NOMO-1 (cell line): Measurements from ENCODE around the gene RNASE13.

ENCODE experiments used
- DNase-seq, 2 experiments: peaks; one replicate each; lab custom pipeline; 2025; ENCODE audit not compliant: unreplicated experiment in 2 of 2; lab: John Stamatoyannopoulos, UW

The RNASE13 gene

DNA sequence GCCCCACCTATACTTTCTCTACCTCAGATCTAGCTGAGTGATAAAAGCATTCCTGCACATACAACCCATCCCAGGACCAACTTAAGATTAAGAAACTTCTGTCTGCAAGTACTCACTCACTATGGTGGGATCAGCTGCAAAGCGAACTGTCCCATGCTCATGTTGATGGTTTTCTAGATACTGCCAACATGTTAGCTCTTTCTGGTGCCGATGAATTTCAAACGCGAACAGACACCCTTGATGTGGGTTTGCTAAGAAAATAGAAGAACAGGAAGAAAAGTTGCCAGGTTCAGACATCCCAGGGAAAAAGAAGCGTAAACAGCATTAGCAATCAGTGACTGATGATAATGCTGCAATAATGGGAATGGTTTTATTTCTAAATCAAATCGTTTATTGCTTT lies 37.0 kb downstream of the RNASE13 start:
- no peak for DNase-seq

DNA sequence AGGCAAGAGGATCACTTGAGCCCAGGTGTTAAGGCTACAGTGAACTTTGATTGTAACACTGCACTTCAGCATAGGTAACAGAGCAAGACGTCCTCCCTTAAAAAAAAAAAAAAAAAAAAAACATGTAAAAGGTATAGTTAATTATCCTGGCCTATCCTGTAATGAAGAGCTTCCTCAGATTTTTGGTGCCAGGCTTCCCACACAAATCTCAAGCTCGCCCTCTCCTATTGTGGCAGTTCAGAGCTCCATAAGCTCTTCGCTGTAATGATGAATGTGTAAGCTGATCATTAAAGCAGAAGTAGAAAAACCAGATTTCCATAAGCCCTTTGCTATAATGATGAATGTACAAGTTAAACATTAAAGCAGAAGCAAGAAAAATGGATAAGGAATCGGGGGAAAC lies 37.5 kb downstream of the RNASE13 start:
- no peak for DNase-seq

DNA sequence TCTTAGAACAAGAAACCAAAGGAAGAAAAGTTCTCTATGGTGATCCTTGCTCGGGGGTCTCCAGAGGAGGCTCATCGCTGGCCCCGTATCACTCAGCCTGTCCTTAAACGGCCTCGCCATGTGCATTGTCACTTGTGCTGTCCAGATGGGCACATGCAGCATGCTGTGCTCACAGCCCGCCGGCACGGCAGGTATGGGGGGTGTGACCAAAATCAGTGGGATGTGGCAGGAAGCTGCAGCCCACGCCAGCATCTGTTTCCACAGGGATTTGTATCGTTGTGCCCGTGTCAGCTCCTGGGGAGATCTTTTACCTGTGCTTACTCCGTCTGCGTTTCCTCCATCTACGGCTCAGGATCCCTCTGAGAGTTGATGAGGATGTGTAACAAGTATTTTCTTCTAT lies 38.1 kb downstream of the RNASE13 start:
- no peak for DNase-seq

DNA sequence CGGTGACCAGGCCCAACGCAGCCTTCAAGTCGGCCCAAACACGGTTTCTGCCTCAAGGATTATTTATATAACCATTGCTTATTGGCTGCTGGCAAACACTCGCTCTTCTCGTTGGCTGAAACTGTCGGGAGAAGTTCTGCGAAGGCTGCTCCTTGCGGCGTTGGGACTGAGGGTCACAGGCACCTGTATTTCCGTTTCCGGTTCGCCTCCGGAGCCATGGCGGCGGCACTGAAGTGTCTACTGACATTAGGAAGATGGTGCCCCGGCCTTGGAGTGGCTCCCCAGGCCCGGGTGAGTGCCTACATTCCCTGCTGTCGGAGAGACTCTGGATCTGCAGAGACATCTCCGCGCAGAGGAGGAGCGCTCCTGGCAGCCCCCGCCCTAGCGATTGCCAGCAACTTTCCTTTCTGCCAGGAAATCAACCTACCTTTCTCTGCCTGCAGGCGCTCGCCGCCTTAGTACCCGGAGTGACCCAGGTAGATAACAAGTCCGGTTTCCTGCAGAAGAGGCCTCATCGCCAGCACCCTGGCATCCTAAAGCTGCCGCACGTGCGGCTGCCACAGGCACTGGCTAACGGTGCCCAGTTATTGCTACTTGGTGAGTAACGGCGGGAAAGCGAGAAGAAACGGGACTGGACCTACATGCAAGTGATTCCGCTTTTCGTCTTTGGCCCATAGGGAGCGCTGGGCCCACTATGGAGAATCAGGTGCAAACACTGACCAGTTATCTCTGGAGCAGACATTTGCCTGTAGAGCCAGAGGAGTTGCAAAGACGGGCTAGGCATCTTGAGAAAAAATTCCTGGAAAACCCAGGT lies 44.6 kb downstream of the RNASE13 start, which contains the start of gene METTL17:
METTL17 (plus strand) TSS at position 194 of the 814 bp plus-strand sequence; CDS start at position 217, 23 bp downstream.
- peak; percentile 97 to 98 for DNase-seq

DNA sequence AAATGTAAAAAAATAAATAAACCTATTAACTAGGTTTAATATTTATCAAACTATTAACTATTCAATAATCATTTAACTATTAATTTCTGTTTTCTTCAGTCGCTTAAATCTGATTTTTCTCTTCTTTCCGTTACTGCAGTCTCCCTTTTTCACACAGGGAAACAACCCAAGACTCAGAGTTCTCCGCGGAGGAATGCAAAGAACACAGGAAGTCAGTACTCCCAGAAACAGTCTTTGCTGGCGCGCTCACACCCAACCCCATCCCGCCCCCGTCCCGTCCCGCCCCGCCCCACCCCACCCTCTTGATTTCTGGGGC lies 45.2 kb downstream of the RNASE13 start:
- no peak for DNase-seq

DNA sequence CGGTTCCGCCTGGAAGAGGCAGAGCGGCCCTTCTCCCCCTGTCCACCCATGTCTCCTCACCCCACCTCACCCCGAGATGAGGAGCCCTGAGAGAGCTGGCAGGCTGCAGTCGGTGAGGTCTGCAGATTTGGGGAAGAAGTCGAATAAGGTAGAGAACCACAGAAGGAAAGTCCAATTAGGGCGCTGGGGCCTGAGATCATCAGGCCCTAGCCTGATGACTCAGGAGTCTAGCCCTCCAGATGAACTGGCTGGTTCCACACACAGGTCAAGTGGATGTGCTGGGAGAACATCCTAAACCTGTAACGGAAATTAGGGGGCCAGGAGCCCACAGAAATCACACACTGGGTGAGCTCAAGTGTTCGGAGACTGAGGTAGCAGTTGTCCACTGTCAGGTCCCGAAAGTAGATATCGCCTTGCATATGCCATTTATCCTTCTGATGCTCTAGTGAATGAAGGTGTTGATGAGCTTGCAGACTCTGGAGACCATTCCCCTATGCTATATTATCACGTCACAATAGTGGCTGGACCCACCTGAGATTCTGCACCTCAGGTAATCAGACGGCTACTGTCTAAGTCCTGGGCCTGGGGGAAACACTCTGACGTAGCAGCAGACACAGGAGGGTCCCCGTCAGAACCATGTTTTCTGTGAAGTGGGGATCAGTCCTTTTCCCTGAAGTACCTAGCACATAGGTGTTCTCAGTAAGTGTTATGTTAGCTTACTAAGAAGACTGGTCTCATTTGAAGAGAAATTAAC lies 45.7 kb downstream of the RNASE13 start:
- DNase-seq: peak; percentile 67 to 72

DNA sequence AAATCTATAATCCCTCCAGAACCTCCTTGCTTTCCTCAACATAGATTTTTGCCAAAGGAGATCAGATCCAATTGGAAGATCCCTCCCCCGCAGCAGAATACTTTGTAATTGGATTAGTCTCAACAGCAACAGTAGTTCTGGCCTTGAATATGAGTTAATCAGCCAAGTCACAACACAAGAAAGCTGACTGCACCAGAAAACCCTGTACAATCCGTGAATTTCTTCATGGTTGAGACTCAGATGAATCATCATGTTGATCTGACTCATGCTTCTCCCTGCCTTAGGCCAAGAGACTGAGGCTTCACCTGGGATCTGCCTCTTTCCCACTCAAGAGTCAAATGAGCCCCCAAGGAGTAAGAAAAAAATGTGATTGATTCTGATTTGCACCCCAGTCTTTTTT lies 47.8 kb downstream of the RNASE13 start:
- peak; percentile 10 to 44 for DNase-seq

DNA sequence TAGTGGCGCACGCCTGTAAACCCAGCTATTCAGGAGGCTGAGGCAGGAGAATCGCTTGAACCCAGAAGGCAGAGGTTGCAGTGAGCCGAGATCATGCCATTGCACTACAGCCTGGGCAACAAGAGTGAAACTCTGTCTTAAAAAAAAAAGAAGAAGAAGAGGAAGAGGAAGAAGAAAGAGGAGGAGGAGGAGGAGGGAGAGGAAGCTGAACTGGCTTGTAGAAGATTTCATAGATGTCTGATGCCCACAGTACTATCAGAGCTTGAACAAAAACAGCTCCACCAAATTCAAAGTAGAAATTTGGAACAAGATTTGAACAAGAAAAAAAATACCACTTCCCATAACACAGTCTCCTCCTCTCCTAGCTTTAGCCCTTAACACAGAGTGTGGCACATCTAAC lies 49.0 kb downstream of the RNASE13 start:
- DNase-seq: peak; percentile 19 to 43
